GM19240 (cell line): ENCODE measurements around the gene ITGA11.

Experiments
- DNase-seq: peaks from one replicate; pipeline ENCODE4 v3.0.0; 2011; ENCODE audit warnings: low spot score; ENCODE audit not compliant: insufficient read length

The ITGA11 gene

DNA sequence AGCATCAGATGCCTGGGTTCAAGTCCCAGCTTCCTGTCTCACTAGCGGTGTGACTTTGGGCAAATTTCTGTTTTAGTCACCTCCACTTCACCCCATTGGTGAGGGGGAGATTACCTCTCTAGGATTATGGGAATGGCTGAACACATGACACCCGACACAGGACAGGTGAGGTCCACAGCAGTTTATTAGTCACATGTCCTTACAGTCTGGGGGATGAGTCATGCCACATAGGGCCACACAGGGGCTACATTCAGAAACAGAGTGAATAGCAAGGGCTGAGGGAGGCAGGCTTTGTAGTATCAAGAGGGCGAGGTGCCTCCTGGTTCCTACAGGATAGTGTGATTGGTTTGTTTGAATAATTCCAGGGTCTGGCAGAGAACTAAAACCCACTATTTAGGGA, 15.2 kb upstream of the ITGA11 start:
- DNase-seq: no peak

GRCh38 chr15:68445351-68445750, 13.4 kb upstream of the ITGA11 start:
- DNase-seq: no peak

GRCh38 chr15:68444336-68444735, 12.4 kb upstream of the ITGA11 start:
- DNase-seq: no peak

- no peak for DNase-seq
Measured at GRCh38 chr15:68442903-68443302, 10.9 kb upstream of the ITGA11 start.

DNA sequence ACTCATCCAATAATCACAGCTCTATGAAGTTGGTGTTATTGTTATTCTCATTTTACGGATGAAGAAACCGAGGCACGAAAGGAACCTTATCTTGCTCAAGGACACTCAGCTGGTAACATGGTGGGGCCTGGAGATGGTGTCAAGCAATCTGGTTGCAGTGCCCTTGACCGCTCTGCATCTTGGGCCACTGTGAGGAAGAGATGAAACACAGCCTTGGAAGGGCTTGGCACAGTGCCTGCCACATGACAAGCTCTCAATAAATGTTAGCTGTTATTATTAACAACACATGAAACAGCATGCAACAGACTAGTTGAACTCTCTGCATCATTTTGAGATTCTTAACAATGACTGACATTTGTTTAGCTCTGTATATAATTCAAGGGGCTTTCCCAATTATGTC, 10.1 kb upstream of the ITGA11 start:
- no peak for DNase-seq

GRCh38 chr15:68441045-68441743, 9.2 kb upstream of the ITGA11 start:
- no peak for DNase-seq

DNA sequence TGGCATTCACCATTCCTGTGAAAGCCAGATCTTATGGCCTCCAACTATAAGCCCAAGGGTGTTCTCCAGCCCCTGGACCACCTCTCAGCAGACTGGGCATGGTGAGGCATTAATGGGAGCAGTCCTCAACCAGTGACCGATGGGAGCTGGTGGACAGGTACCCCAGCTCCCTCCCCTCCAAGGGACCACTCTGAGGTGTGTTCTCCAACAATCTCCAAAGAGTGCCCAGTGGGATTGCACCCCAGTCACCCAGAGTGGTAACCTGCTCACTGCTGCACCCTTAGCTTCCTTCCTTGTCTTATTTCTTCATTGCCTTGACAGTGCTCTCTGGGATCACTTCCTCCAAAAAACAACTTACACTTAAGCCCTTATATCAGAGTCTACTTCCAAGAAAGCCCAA, 8.2 kb upstream of the ITGA11 start:
- DNase-seq: no peak

- DNase-seq: no peak
Measured at GRCh38 chr15:68439506-68439905, 7.5 kb upstream of the ITGA11 start.

DNA sequence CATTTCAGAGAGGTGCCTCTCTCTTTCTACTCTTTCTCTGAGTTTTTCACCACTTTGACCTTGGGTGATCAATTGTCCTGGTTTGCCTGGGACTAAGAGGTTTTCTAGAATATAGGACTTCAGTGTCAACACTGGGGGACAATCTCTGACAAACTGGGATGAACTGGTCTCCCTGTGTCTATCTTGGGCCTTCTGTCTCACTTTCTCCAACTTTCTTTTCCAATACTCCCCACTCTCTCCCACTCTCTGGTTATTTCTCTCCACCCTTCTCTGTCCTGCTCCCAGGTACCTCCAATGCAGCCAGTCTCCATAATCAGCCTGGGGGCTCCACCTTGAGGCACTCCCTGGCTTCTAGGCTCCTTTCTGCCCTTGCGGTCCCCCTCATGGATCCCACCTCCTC, 4.7 kb upstream of the ITGA11 start:
- no peak for DNase-seq

DNA sequence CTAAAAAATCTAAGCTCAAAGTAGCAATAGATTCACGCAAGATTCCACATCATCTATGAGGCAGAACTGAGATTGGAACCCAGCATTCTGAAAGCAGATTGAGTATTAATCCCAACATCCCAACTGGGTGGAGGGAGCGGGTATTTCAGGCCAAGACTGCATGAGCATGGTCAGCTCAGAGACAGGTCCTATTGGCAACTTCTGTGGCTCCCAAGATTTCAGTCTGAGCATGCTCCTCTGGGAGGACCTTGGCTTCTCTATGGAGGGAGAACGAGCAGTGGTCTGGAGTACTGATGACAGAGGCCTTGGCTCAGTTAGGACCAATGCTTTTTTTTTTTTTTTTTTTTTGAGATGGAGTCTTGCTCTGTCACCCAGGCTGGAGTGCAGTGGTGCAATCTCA, 4.0 kb upstream of the ITGA11 start:
- no peak for DNase-seq

GRCh38 chr15:68434021-68434420, 2.1 kb upstream of the ITGA11 start:
- no peak for DNase-seq

DNA sequence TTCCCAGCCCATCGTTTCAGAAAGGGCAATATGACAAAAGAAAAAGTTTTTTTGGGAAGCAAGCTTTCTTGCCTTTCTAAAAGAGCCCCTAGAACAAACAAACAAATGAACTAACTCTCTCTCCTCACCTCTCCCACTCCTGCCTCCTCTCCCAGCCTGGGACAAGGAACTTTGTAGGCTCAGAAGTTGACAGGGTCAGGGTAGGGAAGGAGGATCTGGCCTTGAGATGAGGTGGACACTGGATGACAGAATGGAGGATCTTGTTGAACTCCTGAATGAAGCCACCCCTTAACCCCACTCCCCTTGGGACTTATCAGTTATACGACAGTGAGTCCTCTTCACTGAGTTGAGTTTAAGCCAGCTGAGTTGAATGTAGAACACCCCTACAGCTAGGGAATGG, 1.6 kb upstream of the ITGA11 start:
- no peak for DNase-seq

- DNase-seq: no peak
Measured at GRCh38 chr15:68432441-68433064, 590 bp upstream of the ITGA11 start.

DNA sequence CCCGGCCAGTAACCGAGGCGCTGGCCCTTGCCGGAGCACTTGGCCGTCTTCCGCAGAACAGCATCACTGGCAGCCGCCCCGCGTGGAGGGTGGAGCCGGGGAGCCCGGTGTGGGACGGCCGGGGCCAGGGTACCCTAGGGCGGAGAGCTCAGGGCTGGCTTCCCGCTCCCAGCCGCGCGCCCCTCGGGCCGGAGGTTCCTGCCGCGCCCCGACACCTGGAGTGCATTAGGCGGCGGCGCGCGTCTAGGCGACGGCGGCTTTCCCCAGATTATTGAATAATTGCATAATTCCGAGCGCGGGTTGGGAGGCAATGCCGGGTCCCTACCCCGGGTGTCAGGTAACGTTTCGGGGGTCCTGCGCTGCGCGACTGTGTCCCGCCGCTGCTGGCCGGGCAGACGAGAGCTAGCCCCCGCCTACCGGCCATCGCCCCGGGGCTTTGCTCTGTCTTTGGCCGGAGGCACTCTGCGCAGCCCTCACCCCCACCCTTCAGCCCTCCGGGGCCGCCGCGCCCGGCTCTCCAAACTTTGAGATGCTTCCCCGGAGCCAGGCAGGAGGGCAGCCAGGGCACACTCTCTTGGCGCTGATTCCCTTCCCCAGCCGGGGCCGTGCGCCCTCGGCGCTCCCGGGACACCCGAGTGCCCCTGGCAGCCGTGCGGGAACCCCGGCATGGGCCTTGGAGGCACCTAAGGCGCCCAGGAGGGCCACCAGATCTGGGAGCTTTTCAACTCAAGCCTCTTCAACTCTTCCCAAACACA, 749 bp downstream of the ITGA11 start:
- no peak for DNase-seq

- no peak for DNase-seq
Measured at GRCh38 chr15:68430471-68431036, 1.4 kb downstream of the ITGA11 start.

DNA sequence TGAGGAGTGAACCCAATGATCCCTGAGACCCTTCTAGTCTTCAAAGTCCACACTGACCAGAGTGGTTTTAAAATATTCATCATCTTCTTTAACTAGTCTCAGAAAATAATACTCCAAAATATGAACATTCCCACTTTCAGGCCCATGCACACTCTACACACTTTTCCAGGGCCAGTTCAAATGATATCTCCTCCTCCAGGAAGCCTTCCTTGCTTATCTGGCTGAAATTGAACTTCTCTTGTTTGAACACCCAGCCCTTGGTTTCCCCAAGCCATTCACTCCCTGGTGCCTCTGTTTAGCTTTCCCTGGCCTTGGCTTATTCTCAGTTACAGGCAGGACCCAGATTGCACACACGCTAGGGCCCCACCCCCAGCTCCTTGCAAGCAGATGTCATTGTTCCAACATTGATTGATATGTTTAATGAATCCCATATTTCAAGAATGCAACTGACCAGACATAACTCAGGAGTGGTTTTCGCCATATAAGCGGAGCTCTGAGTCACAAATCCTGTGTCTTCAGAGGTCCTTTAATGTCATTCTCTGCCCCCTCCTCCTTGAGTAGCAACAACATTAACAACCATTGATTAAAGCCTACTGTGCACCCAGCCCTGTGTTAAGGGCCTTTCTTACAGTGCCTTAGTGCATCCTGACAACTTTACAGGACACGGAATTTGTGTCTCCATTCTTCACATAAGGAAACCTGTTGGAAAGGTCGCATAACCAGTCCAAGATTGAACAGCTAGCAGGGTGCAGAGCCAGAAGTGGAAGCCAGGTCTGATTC, 2.1 kb downstream of the ITGA11 start:
- DNase-seq: no peak

GRCh38 chr15:68428431-68428940, 3.5 kb downstream of the ITGA11 start:
- no peak for DNase-seq

DNA sequence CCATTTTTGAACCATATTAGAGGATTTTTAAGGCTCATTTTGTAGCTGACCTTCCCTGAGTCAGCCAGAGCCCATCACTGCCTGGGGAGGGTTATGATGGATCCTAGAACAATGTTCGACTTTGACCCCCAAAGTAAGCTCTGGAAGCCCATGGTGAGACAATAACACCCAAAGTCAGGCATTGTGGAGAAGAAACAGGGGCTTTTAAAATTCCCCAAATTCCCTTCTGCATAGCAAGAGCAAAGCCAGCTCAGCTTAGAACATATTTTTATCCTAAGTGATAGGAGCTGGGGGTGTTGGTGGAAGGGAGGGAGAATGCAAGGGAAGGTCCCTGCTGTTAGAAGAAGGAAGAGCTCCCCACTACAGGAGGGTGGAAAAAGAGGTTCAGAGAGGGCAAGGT, 4.0 kb downstream of the ITGA11 start:
- DNase-seq: no peak

GRCh38 chr15:68427366-68427765, 4.6 kb downstream of the ITGA11 start:
- no peak for DNase-seq

DNA sequence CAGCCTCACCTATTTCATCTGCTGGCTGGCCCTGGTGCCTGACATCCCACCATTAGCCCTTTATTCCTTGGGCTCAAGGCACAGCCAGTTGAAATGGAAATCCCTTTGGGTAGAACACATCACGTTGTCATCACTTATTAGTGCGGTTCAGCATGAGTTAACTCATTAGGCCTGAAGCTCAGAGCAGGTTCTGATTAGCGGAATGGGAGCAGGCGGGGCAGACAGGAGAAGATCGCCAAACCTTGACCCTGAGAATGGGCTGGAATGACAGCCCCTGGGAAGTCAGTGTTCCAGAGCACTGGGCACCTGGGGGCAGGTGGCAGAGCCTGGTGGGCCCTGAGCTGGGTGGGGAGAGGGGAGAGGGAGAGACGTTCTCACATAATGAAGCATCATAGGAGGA, 5.8 kb downstream of the ITGA11 start:
- no peak for DNase-seq

DNA sequence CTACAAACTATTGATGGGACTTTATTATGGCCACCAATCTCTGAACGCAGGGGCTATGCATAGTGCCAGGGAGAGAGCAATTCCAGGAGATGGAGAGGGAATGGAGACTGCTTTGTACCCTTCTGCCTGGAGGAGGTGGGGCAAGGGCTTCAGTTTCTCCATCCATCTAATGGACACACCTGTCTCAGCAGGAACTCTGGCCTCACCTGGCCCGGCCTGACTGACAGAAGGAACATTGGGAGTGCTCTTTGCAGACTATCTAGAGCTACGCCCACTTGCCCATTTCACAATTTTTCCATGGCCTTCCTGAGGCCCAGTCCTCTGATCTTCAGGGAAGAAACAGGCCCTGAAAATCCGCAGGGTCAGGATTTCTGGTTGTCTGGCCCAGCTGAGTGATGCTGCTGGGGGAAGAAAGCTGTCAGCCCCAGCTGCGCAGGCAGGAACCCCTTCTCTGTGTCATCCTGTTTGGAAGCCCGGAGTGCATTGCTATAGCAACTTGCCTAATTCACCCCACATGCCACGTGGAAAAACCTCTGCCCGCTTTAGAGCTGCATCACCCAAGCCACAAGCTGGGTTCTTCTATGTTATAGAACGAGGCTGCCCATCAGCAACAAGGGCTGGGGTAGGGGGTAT, 6.4 kb downstream of the ITGA11 start:
- DNase-seq: no peak
